Nephron progenitor cell (in vitro differentiated cells): ENCODE results near the gene OBI1.

Experiments
- DNase-seq: peaks from one replicate; pipeline ENCODE4 v3.0.0; 2021
- H3K27ac Mint-ChIP-seq: 2 replicates; pipeline ENCODE4 v1.8.0; 2021; ENCODE audit warnings: mild to moderate bottlenecking, moderate library complexity, mixed read lengths
- H3K27me3 Mint-ChIP-seq: 2 replicates; pipeline ENCODE4 v1.8.0; 2021; ENCODE audit warnings: mild to moderate bottlenecking, low read depth, mixed read lengths; ENCODE audit not compliant: poor library complexity
- H3K36me3 Mint-ChIP-seq: 2 replicates; pipeline ENCODE4 v1.8.0; 2021; ENCODE audit warnings: low read depth, mixed read lengths
- H3K4me1 Mint-ChIP-seq: 2 replicates; pipeline ENCODE4 v1.8.0; 2021; ENCODE audit warnings: mixed read lengths
- H3K4me3 Mint-ChIP-seq: 2 replicates; pipeline ENCODE4 v1.8.0; 2021; ENCODE audit warnings: mild to moderate bottlenecking, moderate library complexity, mixed read lengths
- H3K9me3 Mint-ChIP-seq: 2 replicates; pipeline ENCODE4 v1.8.0; 2021; ENCODE audit warnings: mild to moderate bottlenecking, moderate library complexity, mixed read lengths
- TF ChIP-seq, protein P1 (sequence below): fragments of 200-600 bp; sonication (generic); IDR thresholded peaks from 2 replicates; pipeline ENCODE4 v1.5.0; 2021; ENCODE audit warnings: antibody characterized with exemption

Gene OBI1

GRCh38 chr13:78658630-78659449, at the start of gene OBI1:
OBI1 (minus strand) TSS chr13:78659155; CDS start chr13:78659120, 35 bp downstream.
- H3K27ac Mint-ChIP-seq: peak within 1 kb of the TSS; percentile 99
- peak within 1 kb of the TSS; percentile 100 for H3K4me3 Mint-ChIP-seq
- H3K27me3 Mint-ChIP-seq: peaks cover 4% of the 10 kb centered on the region
- peaks cover 9% of the 10 kb centered on the region for H3K9me3 Mint-ChIP-seq
- DNase-seq: peak; percentile 83
- TF ChIP-seq, protein P1, sequence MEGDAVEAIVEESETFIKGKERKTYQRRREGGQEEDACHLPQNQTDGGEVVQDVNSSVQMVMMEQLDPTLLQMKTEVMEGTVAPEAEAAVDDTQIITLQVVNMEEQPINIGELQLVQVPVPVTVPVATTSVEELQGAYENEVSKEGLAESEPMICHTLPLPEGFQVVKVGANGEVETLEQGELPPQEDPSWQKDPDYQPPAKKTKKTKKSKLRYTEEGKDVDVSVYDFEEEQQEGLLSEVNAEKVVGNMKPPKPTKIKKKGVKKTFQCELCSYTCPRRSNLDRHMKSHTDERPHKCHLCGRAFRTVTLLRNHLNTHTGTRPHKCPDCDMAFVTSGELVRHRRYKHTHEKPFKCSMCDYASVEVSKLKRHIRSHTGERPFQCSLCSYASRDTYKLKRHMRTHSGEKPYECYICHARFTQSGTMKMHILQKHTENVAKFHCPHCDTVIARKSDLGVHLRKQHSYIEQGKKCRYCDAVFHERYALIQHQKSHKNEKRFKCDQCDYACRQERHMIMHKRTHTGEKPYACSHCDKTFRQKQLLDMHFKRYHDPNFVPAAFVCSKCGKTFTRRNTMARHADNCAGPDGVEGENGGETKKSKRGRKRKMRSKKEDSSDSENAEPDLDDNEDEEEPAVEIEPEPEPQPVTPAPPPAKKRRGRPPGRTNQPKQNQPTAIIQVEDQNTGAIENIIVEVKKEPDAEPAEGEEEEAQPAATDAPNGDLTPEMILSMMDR: no peak
- peaks cover 31% of the 10 kb centered on the region for H3K4me1 Mint-ChIP-seq
- H3K36me3 Mint-ChIP-seq: peaks cover 14% of the 10 kb centered on the region

DNA sequence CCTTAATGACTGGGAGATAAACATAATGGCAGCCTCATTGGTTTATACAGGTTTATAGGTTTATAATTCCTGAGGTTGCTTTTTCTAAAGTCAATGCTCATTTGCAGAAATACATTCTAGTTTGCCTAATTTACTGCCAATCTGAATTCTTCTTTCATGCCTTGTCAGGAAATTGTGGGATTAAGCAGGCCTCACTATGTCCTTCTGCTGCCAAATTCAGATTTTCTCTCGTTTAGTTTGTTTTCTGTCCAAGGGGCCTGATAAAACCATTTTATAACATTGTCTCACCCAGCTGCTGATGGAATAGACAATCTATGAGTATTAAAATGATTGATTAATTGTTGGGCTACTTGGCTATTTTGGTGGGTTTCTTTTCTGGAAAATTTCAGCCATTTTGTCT, 42.4 kb upstream of the OBI1 start:
- Mint-ChIP-seq H3K27ac (no peak overlapping the region), H3K4me1 (no peaks in the 10 kb centered on the region), H3K4me3 (no peak overlapping the region), H3K36me3 (no peaks in the 10 kb centered on the region), H3K27me3 (peaks cover 10% of the 10 kb centered on the region), H3K9me3 (no peaks in the 10 kb centered on the region)
- TF ChIP-seq, protein P1: no peak
- DNase-seq: no peak

- TF ChIP-seq, protein P1: no peak
Observed at GRCh38 chr13:78700121-78700910, 41.4 kb upstream of the OBI1 start.

DNA sequence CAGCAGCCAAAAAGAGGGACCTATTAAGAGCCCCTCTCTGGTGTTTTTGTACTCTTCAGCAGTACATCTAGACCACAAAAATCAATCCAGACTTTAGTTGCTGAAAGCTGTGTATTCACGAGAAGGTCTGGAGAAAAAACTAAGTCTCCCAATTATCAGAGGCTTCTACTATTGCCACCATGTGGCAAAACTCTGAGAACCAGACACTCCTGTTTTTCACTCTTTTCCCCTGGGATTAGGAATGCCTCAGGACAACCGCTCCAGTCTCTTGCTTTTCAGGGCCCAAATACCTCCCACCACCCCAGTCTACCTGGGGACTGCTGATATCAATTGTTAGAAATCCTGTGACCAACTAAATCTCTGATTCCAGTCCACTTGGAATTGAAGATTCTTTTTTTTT, 30.1 kb upstream of the OBI1 start:
- TF ChIP-seq, protein P1: no peak
- H3K27ac Mint-ChIP-seq: no peak overlapping the region
- no peaks in the 10 kb centered on the region for H3K36me3 Mint-ChIP-seq
- no peak overlapping the region for H3K4me3 Mint-ChIP-seq
- peaks cover 10% of the 10 kb centered on the region for H3K9me3 Mint-ChIP-seq
- no peak for DNase-seq
- H3K27me3 Mint-ChIP-seq: peaks cover 6% of the 10 kb centered on the region
- no peaks in the 10 kb centered on the region for H3K4me1 Mint-ChIP-seq

More at GRCh38 chr13:78700121-78700910, 41.4 kb upstream of the OBI1 start:
- H3K4me3 Mint-ChIP-seq: no peak overlapping the region
- no peak overlapping the region for H3K27ac Mint-ChIP-seq
- no peak for DNase-seq
- H3K4me1 Mint-ChIP-seq: no peaks in the 10 kb centered on the region
- peaks cover 10% of the 10 kb centered on the region for H3K27me3 Mint-ChIP-seq
- H3K36me3 Mint-ChIP-seq: no peaks in the 10 kb centered on the region
- H3K9me3 Mint-ChIP-seq: no peaks in the 10 kb centered on the region

GRCh38 chr13:78686461-78686860, 27.5 kb upstream of the OBI1 start:
- TF ChIP-seq, protein P1: no peak
- no peaks in the 10 kb centered on the region for H3K4me1 Mint-ChIP-seq
- DNase-seq: no peak
- no peak overlapping the region for H3K27ac Mint-ChIP-seq
- peaks cover 17% of the 10 kb centered on the region for H3K9me3 Mint-ChIP-seq
- H3K27me3 Mint-ChIP-seq: peaks cover 10% of the 10 kb centered on the region
- no peaks in the 10 kb centered on the region for H3K36me3 Mint-ChIP-seq
- H3K4me3 Mint-ChIP-seq: no peak overlapping the region
